Vagina (tissue), 2 donors: ENCODE results near the gene KRT20. TPM values are rescaled to one million over a fixed set of nuclear protein-coding genes. Genes with fewer than 3 reads are reported as not detected.

ENCODE experiments used
- DNase-seq, 2 donors: peaks; one replicate each; pipeline ENCODE4 v3.0.0-alpha.2; 2017; ENCODE audit errors: extremely low spot score in 2 of 2
- H3K27ac ChIP-seq: fragments of 200-600 bp; sonication (generic); one replicate; pipeline ENCODE4 v1.5.1; 2019
- H3K27me3 ChIP-seq: fragments of 200-600 bp; sonication (generic); one replicate; pipeline ENCODE4 v1.5.1; 2019
- H3K36me3 ChIP-seq, 2 donors: fragments of 200-600 bp; sonication (generic); one replicate each; pipeline ENCODE4 v1.5.1; 2017 to 2019
- H3K4me1 ChIP-seq: fragments of 200-600 bp; sonication (generic); one replicate; pipeline ENCODE4 v1.5.1; 2019
- H3K4me3 ChIP-seq, 2 donors: fragments of 200-600 bp; sonication (generic); 1 replicate in 1 of 2; 2 replicates in 1 of 2; pipeline ENCODE4 v1.5.1; 2016 to 2019
- H3K9me3 ChIP-seq: fragments of 200-600 bp; sonication (generic); one replicate; pipeline ENCODE4 v1.5.1; 2019
- CTCF ChIP-seq, 3 experiments: fragments of 450-650 bp in 2 of 3; fragments of 200-600 bp in 1 of 3; sonication (generic) in 1 of 3; IDR thresholded peaks; one replicate each; pipeline ENCODE4 v1.5.1; 2017 to 2019; ENCODE audit warnings: antibody characterized with exemption in 3 of 3, mild to moderate bottlenecking in 2 of 3, moderate library complexity in 2 of 3
- POLR2A ChIP-seq, 2 donors: fragments of 450-650 bp; IDR thresholded peaks; one replicate each; pipeline ENCODE4 v1.6.1; 2017; ENCODE audit warnings: antibody characterized with exemption in 2 of 2, mild to moderate bottlenecking in 2 of 2, moderate library complexity in 2 of 2
- POLR2AphosphoS5 ChIP-seq, 2 donors: sonication (generic); formaldehyde crosslinking; IDR thresholded peaks; one replicate each; pipeline ENCODE4 v1.9.0; 2017; ENCODE audit warnings: antibody characterized with exemption in 2 of 2, mild to moderate bottlenecking in 2 of 2, low read depth in 1 of 2; ENCODE audit not compliant: insufficient read depth in 1 of 2
- intact Hi-C: fragments of 100-400 bp; cut with DNase I; formaldehyde crosslinking; loops from one replicate; pipeline ENCODE4 v1.15.1; 2023
- total RNA-seq: library from RNA; depleted of rRNA; stranded (reverse); fragments of >200 nt; gene quantifications from one replicate; pipeline ENCODE4 v1.2.3, GENCODE V29; 2016

The KRT20 gene
- total RNA-seq, 1 donor from 2014 or later, result not detected

DNA sequence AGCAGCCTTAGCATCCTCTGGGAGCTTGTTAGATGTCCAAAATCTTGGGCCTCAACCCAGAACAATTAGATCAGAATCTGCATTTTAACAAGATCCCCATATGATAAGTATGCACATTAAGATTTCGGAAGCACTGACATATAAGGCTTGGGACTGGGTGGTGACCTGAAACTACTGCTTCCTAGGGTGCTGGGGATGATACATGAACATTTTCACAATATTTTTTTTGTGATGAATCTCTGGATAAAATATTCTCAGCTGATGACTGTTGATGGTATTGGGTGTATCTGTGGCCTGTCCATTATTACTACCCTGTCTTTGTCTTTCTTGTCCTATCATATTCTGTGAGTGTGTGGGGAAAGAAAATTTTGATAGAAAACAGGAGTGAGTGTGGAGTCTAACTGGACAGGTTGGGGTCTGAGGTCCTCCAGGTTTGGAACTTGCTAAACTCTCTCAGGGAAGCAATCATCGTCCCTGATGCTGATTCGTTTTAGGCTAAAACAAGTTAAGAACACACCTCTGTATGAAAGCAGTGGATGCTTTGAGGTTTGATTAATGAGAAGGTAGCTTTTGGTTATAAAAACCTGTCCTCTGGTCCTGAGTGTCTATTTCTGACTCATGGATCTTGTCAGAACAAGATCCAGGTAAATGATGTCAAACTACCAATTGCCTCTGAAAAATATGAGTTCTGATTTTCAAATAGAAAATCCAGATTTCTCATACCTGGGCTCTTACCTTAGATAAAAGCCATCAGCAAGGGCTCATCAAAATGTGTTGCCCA, 29.2 kb upstream of the KRT20 start:
- intact Hi-C loops, result loop anchor here (10.0 kb wide), 1 partner anchor 641 kb away; no protein-coding TSS in a partner anchor
- no peak overlapping the region for H3K27ac ChIP-seq
- no peak for DNase-seq
- H3K4me3 ChIP-seq, result no peak overlapping the region
- no peaks in the 10 kb centered on the region for H3K9me3 ChIP-seq
- TF ChIP-seq POLR2AphosphoS5 (IDR thresholded peaks at IDR 0.05; ENCODE audit: insufficient read depth in 1 of 2, low read depth in 1 of 2), result no peak
- TF ChIP-seq POLR2A (IDR thresholded peaks at IDR 0.05), result no peak
- TF ChIP-seq CTCF (IDR thresholded peaks at IDR 0.05), result no peak
- H3K27me3 ChIP-seq, result no peaks in the 10 kb centered on the region
- peaks cover 49% of the 10 kb centered on the region for H3K4me1 ChIP-seq
- no peaks in the 10 kb centered on the region for H3K36me3 ChIP-seq

DNA sequence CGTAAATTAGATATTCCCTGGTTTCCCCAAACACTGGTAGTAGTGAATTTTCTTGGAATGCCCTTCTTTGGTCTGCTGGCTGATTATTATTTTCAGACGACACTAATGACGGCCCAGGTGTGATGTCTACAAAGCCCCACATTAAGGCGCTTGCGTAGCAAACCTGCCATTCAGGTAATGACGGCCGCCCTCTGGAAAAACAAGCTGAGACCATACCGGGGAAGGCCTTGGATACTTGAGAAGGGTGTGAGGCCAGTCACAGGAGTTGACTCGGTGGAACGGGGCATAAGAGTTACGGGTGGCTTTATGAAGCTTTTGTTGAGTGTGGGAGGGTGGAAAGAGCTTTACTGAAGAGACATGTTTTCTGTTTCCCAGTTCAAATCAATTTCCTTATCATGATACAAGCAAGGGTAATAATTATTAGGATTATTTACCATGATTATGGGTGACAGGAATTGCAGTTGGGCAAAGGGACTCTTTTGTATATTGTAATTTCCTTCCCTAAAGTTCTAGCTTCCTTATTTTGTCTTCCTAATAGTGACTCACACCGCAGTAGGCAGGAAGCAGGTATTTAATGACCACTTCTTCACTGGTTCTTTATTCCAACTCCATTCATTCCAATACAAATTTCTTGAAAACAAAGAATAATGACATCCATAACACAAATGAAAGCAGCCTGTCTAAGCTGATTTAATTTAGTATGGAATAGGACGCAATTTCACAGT, 27.6 kb upstream of the KRT20 start:
- DNase-seq, result no peak
- Histone ChIP-seq H3K4me3 (no peak overlapping the region), H3K27me3 (no peaks in the 10 kb centered on the region), H3K36me3 (no peaks in the 10 kb centered on the region), H3K9me3 (no peaks in the 10 kb centered on the region), H3K4me1 (peaks cover 56% of the 10 kb centered on the region), H3K27ac (peak overlapping the region; percentile 91)
- intact Hi-C loops, result loop anchor here (10.0 kb wide), 1 partner anchor 642 kb away; no protein-coding TSS in a partner anchor
- TF ChIP-seq CTCF (IDR thresholded peaks at IDR 0.05), result no peak
- TF ChIP-seq POLR2AphosphoS5 (IDR thresholded peaks at IDR 0.05; ENCODE audit: insufficient read depth in 1 of 2, low read depth in 1 of 2), result no peak
- TF ChIP-seq POLR2A (IDR thresholded peaks at IDR 0.05), result no peak

- no peak for TF ChIP-seq POLR2A (IDR thresholded peaks at IDR 0.05)
- TF ChIP-seq POLR2AphosphoS5 (IDR thresholded peaks at IDR 0.05; ENCODE audit: insufficient read depth in 1 of 2, low read depth in 1 of 2), result peak in 1 of 2 donors; percentile 88
- Histone ChIP-seq H3K9me3 (no peaks in the 10 kb centered on the region), H3K4me3 (no peak overlapping the region), H3K27me3 (no peaks in the 10 kb centered on the region), H3K27ac (peak overlapping the region; percentile 91), H3K36me3 (no peaks in the 10 kb centered on the region), H3K4me1 (peaks cover 48% of the 10 kb centered on the region)
- intact Hi-C loops, result loop anchor here (10.0 kb wide), 1 partner anchor 644 kb away; no protein-coding TSS in a partner anchor
- DNase-seq, result no peak
Observed at GRCh38 chr17:40910441-40910841, 25.4 kb upstream of the KRT20 start.

GRCh38 chr17:40909755-40910154, 24.7 kb upstream of the KRT20 start:
- no peak for DNase-seq
- peaks cover 41% of the 10 kb centered on the region for H3K4me1 ChIP-seq
- no peak for TF ChIP-seq POLR2A (IDR thresholded peaks at IDR 0.05)
- TF ChIP-seq CTCF (IDR thresholded peaks at IDR 0.05), result no peak
- no peak for TF ChIP-seq POLR2AphosphoS5 (IDR thresholded peaks at IDR 0.05; ENCODE audit: insufficient read depth in 1 of 2, low read depth in 1 of 2)
- H3K4me3 ChIP-seq, result no peak overlapping the region
- H3K9me3 ChIP-seq, result no peaks in the 10 kb centered on the region
- no peaks in the 10 kb centered on the region for H3K36me3 ChIP-seq
- H3K27me3 ChIP-seq, result no peaks in the 10 kb centered on the region
- H3K27ac ChIP-seq, result peak overlapping the region; percentile 91
- intact Hi-C loops, result loop anchor here (5.0 to 10.0 kb wide), 2 partner anchors 645 to 738 kb away; no protein-coding TSS in a partner anchor

DNA sequence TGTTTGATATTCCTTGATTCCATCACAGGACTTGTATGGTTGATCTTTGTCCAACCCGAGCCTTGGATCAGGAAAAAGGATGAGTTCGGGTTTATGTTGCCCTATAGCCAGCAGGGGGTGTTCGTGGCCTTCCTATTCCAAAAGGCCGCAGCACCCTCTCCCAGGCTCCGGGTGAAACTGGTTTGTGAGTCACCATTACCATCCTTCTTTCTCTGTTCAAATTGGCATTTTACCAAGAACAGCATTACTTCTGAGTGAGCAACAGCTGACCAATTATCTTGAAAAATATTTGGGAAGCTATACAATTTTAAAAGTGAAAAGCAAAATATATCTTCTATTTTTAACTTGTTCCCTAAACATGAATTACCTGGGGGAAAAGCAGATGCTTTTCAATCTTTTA, 24.3 kb upstream of the KRT20 start:
- DNase-seq, result peak in 1 of 2 donors; percentile 94

More for the DNA sequence above, 24.3 kb upstream of the KRT20 start:
- no peaks in the 10 kb centered on the region for H3K27me3 ChIP-seq
- TF ChIP-seq POLR2AphosphoS5 (IDR thresholded peaks at IDR 0.05; ENCODE audit: insufficient read depth in 1 of 2, low read depth in 1 of 2) (peak in 1 of 2 donors; percentile 87), POLR2A (IDR thresholded peaks at IDR 0.05) (no peak), CTCF (IDR thresholded peaks at IDR 0.05) (peak; percentile 60 to 91 (median 65))
- H3K4me3 ChIP-seq, result no peak overlapping the region
- H3K36me3 ChIP-seq, result no peaks in the 10 kb centered on the region
- intact Hi-C loops, result loop anchor here (5.0 kb wide), 1 partner anchor 738 kb away; no protein-coding TSS in a partner anchor
- no peaks in the 10 kb centered on the region for H3K9me3 ChIP-seq
- H3K27ac ChIP-seq, result peak overlapping the region; percentile 91
- peaks cover 37% of the 10 kb centered on the region for H3K4me1 ChIP-seq
